Fibroblast of skin of right biceps (primary cell): ENCODE data around the gene CDRT4.
"Not testable (repeated sequence)": the region's sequence is repeated elsewhere in the genome, so short reads cannot be mapped to it uniquely, and the experiment has no call there.

ENCODE experiments used
- DNase-seq: peaks from one replicate; pipeline ENCODE4 v3.0.0-alpha.2; 2013

The CDRT4 gene

DNA sequence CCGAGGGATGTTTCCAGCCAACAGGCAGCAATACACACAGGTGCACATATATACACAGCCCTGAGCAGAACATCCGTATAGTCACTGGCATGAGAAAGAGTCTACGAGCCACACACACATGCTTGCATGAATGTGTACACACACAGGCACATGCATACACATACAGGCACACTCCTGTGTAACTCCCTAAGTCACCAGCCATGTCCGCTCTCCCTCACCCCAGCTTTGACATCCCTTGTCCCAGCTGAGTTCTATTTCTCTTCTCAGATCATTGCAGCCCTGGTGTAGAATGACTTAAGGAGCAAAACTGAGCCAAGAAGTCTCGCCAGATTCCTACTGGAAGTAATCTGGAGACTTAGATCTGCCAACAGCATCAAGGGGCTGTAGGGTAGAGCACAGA lies 13.1 kb downstream of the CDRT4 start:
- DNase-seq, result no peak

DNA sequence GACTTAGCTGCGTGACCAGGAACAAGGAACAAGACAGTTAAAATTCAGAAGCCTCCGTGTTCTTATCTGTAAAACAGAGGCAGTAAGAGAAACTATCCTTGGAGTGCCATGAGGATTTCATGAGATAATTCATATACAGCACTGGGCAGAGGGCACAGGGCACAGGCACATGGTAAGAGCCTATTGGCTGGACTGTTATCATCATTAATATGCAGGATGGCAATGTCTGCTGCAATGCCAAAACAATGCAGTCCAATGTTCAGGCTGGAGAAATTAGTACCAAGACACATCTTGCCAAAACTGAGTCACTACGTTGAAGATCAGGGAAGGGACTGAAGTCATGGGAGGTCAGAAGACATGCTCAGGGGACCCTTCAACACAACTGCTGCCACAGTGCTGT lies 13.6 kb downstream of the CDRT4 start:
- no peak for DNase-seq

DNA sequence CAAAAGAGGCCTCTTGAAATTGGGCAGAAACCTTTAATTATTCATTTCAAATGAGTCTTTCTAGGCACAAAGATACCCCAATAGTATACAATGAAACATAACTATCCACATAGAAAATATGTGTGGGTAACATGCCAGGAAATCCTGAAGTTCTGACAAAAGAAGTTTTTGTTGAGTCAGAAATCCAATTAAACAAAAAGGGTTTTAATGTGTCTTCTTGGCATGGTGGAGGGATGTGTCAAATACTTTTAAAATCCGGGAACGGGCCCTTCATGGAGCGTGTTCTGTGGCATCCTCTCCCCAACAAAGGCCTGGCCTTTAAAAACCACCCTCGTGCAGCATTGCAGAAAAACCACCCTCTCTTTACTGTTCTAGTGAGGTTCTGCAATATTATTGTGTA lies 14.2 kb downstream of the CDRT4 start:
- peak; percentile 69 for DNase-seq

DNA sequence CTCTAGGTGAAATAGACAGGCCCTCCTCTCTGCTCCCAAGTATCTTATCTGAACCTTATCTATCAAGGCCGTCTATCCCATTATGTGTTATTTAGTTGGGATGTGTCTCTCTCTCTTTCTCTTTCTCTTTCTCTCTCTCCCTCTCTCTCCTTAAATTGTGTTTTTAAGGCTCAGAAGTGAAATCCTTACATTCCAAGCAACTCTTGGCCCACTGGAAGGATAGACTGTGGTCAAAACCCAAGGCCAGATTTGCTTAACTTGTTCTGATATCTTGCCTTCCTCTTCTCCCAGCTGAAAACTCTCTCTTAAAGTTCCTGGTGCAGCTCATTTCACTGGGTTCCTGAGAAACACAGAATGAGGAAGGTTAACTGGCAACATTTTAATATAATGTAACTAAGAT lies 14.7 kb downstream of the CDRT4 start:
- no peak for DNase-seq

DNA sequence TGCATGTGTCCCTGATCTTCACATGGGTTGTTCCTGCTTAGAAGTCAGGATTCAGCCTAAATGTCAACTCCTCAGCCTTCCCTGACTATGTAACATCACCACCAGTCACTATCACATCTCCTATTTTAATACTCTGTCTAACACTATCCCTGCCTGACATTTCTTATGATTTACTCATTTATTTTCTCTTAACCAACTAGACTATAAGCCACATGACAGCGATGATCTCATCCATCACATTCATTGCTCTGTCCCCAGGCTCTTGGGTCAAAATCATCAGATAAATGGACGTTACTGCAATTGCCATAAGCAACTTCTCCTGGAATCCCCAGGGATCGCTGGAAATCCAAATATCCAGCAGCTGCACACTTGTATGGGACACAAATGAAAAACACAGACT lies 15.7 kb downstream of the CDRT4 start:
- DNase-seq, result peak; percentile 31

DNA sequence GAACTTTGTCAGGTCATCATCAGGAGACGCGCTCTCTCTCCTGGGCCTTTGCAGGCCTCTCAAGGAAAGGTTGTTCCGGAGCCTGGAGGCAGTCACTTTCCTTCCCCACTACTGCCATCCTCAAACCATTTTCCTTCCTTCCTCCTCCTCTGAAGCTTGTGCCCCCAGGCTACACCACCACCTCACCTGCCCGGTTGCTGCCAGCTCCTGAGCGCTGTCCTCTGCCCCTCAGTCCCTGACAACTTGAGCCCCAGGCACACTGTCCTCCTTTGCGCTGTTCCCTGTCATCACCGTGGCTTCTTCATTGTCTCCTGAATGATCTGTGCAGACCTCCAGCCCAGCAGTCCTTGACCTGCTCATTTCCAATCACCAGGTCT lies 18.9 kb downstream of the CDRT4 start:
- no peak for DNase-seq

DNA sequence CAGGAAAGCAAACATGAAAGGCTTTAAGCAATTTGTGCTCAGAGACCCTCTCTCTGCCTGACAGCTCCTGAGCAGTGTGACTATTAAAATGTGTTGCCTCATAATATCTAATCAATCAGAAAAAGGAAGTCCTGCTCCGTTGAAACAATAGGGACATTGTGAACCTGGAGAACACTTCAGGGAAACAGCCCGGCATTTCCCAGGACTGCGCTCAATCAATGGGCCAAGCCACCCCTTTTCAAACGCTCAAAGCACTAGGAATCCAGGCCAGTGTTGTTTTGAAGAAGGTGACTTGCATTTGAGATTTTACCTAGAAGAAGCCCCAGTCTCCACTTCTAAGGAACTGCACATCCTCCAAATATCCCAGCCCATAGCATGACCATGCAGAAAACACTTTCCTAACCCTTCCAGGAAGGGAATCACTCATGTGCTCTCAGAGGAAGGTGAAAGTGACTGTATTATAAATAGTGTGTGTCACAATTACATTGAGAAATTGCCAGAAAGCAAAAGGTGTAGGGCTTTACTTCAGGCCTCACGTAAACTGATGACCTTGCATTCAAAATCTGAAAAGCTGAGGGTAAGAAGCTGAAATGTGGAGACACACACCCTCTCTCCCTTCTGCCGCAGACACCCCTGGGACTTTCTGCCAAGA lies 19.4 kb downstream of the CDRT4 start:
- no peak for DNase-seq

DNA sequence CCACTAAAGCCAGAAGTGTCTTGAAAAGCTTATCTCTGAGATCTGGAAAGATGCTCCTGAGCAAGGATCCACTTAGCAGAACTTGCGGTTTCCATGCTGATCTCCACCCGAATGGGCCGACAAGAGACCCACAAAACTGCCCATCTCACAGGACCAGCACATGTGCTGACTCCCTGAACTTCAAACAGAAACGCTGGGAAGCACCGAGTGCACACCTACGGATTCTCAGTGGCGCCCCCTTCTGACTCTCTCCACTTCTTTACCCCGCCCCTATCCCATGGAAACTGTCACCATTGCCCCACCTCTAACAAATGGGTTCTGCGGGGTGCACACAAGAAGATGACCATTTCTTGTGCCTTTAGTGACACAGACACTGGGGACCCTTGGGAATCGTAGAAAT lies 21.4 kb downstream of the CDRT4 start:
- no peak for DNase-seq

DNA sequence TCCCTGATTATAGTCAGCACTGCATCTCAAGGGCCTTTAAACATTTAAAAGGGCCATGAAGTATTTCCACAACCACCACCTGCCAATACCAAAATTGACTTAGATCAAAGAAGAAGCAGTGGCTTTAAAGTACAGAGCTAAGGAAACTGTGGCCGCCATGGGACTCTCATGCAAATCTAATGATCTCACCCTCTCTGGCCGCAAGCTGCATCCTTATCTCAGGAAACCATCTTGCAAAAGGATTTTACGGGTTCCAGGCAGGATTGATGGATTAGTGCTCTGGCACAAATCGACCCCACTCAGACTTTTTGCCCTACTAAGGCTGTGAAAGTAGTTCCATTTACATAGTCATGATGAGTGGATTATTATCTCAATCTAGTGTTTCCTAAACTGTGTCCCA lies 22.6 kb downstream of the CDRT4 start:
- peak; percentile 44 for DNase-seq

DNA sequence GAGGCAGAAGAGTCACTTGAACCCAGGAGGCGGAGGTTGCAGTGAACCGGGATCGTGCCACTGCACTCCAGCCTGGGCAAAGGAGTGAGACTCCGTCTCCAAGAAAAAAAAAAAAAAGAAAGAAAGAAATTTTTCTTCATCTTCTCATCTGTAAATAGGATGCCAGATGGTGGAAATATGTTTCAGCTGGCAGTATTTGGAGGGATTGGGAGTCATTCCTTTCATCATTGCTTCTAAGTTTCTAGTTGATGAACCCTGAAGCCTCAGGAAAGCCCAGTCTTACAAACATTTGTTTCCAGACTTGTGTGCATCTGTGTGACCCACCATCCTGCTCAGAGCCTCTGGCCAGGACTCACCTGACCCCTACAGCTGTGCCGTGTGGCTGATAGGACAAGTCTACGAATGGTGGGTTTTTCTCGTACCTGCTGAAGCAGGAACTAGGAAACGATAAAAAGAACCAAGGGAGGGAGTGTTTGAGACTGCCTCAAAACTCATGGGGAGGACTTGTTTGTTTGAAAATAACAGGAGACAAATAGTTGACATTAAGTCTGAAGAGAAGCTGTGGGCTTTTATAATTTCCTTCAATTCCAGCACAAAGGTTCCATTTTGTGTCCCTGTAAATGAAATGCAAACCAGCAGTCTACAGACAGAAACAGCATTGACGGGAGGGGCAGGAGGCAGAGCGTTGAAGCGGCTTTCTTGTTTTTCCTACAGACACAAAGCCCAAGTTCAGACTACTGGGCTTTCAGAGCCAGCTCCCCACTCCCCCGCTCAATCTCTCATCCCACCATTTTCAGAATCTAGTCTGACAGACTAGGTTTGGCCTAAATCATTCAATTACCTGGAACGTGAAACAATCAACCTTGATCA lies 24.9 kb downstream of the CDRT4 start:
- DNase-seq, result no peak

DNA sequence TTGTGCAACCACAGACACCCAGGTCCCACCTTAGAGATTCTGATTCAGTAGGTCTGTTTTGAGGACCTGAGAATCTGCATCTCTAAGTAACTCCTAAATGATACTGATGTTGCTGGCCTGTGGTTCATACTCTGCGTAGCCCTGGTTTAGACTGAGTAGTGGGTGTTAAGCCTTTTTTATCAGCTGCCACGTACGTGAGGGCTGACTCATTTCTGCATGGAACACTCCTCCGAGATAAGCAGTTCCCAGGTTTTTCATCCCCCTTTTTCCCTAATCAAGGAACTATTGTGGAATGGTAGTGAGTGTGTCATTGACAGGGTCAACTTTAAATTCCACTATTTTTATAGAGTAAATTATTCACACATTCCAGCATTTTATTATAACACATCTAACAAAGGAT lies 26.1 kb downstream of the CDRT4 start:
- no peak for DNase-seq

DNA sequence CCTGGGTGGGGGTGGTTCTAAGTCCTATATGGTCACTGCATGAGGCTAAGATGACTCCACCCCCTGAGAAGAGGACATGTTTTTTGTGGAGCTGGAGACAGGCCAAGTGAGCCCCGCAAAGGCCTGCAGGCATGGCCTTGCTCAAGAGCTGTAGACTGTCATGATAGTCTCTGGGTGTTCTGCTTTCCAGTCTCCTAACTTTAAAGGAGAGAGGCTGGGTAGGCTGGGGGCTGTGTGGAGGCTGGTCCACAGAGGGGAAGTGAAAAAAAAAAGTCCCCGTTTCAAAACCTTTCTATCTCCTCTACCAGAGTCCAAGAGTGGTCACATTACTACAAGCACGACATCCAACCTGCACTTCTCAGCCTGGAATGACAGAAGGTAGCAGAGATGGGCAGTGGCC lies 27.1 kb downstream of the CDRT4 start:
- DNase-seq, result no peak

DNA sequence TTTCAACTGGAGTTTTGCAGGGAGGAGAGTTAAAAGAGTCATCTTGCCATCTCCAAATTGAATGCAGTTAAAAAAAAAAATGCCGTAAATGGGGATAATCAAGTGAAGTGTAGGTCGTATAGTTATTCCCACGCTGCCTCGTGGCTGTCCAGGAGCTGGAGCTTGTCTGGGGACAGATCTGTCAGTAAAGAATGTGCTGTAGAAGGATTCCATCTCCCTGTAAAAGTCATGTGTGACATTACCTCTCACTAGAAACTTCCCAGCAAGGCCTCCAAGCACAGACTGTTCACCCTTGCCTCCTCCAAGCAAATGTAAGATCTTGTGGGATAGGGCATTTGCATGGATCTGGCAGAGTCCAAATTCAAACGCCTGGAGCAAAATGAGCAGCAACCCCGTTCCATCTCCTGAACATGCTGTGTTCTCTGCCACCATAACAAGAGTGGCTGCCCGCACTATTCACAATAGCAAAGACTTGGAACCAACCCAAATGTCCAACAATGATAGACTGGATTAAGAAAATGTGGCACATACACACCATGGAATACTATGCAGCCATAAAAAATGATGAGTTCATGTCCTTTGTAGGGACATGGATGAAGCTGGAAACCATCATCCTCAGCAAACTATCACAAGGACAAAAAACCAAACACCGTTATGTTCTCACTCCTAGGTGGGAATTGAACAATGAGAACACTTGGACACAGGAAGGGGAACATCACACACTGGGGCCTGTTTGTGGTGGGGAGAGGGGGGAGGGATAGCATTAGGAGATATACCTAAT lies 28.0 kb downstream of the CDRT4 start:
- not testable (repeated sequence) for DNase-seq

DNA sequence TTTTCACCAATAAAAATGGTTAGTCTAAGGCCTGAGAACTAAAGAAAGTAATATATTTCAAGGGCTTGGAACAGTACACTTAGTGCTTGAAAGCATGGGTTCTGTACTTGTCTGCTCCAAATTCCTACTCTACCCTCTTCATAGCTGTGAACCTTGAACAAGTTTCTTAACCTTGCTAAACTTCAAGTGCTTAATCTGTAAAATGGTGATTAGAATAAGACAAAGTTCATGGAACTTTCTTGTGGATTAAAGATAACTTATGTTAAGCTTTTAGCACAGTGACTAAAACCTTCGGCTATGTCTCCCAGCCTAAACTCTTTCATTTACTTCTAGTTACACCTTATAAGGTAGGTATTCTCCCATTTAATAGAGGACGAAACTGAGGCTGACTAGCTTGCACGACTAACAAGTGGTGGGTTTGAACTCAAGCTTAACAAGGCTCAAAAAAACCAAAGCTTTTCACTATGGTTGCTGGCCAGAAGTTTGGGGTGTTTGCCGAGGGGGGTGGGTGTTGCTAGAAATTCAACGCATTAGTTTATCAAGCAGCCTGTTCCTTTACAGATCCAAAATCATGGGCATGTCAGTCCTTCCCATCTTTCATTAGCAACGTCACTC lies 28.8 kb downstream of the CDRT4 start:
- DNase-seq, result no peak

DNA sequence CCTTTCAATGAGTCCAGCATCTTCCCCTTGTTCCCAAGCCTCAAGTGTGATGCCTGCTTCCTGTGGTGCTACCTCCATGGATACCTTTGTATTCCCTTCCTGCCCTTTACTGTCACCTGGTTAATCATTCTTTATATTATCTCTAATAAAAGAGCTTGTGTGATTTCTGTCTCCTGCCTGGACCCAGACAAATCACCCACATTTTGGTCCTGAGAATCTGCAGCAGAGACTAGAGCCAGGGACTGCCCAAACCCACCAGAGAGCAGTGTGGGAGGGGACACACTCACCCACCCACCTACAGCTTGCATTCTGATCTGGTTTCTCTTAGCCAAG lies 30.2 kb downstream of the CDRT4 start:
- no peak for DNase-seq

DNA sequence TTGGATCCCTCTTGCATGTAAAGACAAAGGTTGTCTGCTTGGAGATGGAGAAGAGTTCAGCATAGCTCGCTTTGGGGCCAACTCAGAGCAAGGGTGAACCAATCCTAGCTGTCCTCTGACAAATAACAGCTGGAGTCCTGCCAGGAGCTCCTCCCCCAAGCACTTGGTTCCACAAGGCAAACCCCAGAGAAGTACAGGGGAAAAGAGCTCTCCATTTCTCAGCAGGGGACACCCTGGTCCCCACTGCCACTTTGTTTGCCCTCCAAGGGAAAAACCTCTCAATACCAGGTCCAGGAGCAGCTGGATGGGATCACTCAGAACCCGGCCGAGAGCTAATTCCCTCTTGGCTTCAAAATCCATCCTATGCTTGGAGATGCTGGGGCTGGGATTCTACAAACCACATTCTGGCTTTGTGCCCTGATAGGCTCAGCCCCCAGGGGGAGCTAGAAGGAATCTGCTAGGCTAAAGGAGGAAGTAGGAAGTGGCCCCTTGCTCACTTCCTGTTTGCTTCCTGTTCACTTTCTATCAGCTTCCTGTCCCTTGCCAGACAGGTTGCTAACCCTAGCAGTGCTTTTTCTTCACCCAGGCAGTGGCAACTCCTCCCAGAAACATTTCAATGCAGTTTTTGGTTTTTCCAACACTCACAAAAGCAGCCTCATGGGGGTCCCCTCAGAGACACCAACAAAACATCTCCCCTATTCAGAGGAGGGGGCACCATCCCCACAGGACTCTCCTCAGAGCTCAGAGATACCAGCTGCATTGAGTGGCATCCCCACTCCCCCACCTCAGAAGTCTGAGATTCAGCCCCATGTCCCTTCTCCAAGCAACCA lies 30.7 kb downstream of the CDRT4 start:
- DNase-seq, result peak; percentile 61

DNA sequence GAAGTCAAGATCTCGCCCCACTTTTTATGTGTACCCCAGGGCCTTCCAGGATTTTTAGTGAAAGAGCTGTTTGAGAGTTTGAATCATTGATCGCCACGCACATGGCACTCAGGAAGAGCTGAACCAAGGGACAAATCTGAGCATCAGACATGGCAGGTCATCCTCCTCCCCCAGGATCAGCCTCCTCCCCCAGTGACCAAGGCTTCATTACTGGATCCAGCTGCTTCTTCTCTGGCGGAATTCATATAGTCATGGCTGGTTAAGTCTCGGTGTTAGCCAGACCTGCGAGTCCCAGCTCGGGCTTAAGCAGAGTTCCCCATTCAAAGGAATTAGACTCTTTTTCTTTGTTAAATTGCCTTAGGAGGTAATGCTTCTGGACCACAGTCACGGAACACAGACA lies 32.5 kb downstream of the CDRT4 start:
- DNase-seq, result no peak

DNA sequence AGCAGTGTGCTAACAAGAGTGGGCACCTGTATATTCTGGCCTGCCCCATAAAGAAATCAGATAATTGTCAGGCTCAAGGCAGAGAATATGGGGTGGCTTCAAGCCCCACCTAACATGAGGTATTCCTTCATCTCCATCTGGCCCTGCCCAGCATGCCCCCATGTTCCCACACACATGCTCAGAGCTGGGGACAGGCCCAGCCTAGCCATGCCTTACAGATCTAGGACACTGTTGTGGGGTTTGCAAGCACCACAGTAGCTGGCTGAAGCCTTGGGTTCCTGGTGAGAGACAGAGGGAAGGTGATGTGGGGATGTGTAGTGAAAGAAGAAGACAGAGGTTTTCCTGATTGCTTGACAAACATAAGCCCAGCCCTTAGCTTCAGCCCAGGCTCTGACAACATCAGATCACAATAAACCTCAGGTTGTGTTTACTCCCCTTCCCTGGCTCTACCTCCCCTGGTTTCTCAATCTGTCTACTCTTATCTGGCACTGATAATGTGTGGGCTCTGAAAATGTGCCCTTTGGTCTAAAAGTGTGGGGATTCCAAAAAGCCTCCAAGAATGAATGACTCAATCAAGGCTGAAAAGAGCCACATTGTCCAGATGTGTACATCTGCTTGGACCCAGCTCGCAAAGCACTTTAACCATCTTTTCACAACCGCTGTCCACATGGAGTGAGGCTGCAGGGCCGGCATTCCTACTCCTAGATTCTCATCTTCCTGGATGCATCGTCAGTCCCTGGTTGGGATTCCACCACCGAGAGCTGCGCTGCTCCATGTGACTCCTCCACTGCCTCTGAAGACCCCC lies 34.4 kb downstream of the CDRT4 start:
- DNase-seq, result no peak

DNA sequence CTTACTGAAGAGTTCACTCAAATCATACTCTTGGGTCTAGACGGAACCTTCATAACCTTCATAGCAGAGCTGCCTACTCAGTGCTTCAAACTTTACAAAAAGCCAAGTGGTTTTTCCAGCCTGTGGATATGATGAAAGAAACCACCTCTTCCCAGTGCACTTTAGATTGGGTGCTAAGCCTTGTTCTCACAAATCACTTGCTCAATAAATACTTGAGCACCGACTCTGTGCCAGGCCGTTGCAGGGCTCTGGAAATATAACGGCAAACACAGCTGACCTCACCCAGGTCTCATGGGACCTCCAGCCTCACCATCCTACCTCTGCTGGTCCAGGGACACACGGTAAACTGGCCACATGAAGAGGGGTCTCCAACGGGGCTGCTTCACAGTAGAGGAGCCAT lies 35.7 kb downstream of the CDRT4 start:
- no peak for DNase-seq

DNA sequence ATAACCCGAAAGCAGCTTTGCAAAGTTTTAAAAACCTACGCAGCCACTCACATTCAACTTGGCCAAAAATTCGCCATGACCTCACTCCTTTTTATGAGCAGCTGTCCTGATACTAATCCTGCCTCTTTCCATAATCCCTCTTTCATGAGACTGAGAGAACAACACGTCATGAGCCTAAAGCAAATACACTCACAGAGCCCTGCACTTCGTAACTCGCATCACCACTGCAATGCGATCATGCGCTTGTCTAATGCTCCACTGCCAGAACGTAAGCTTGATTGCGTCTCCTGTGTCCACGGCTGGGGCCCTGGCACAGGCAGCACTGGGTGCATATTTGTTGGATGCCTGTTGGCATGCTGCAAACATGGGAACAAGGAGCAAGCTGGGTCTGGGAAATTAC lies 36.2 kb downstream of the CDRT4 start:
- DNase-seq, result no peak

DNA sequence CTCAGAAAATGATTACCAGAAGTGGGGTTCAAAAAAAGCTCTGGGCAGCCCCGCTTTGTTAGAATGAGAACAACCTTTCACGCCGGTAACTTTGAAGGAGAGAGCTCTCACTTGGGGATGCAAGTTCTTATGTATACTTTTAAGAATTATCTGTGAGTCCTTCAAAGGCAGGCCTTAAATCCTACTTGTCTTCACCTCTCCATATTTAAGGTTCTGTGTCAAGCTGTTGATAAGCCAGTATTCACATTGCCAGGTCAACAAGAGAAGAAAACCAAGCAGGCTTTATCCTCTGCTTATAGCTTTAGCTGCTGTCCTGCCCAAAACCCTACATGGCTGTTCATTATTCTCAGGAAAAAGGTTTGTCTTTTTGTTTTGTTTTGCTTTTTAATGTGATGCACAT lies 42.9 kb downstream of the CDRT4 start:
- DNase-seq, result no peak
